ENCODE results near the gene WASL. TPM values are rescaled to one million over a fixed set of nuclear protein-coding genes. Genes with fewer than 3 reads are reported as not detected.
A peak's percentile ranks its signal among the peaks of the same experiment; 100 is the strongest.

The WASL gene
- total RNA-seq, 2 experiments from 2014 or later = 4.4 to 6.3 TPM

DNA sequence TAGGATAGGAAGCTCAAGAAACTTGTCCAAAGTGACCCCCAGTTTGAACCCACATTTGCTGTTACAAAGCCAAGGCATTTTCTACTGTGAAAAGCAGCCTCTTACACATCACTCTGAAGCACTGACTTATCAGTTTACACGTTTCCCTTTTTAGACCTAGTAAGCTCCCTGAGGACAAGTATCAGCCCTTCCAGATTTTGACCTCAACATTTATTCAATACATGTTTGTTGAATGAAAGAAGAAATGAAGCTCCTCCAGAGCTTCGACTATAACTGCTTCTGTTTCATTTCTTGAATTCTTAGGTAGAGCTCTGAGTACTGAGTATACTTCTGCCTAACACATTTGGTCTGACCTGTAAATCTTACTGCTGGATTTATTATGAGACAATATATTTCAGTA lies 2.7 kb downstream of the WASL start:
- Histone ChIP-seq H3K4me2 (ENCODE audit: low read length) (peak overlapping the region; percentile 92), H3K36me3 (ENCODE audit: insufficient read depth, low read length) (peaks cover 9% of the 10 kb centered on the region; the same call in 1 of the 2 replicates), H3K9me2 (ENCODE audit: insufficient read depth, low read length) (no peaks in the 10 kb centered on the region), H3K79me2 (ENCODE audit: insufficient read depth, low read depth, low read length) (peaks cover 93% of the 10 kb centered on the region), H3K4me3 (ENCODE audit: low read depth, low read length, poor library complexity, severe bottlenecking) (peak overlapping the region; percentile 98), H4K20me1 (ENCODE audit: insufficient read depth, low read length) (peaks cover 55% of the 10 kb centered on the region), H3K4me1 (ENCODE audit: insufficient read depth, low read length, poor library complexity, severe bottlenecking) (peaks cover 32% of the 10 kb centered on the region), H3K27ac (ENCODE audit: low read depth, low read length, poor library complexity, severe bottlenecking) (no peak overlapping the region), H3K9me3 (ENCODE audit: low read length) (no peaks in the 10 kb centered on the region), H2AFZ (ENCODE audit: low read length) (no peak overlapping the region)
- CTCF ChIA-PET (ENCODE audit: unreplicated experiment) = no interaction called here
- POLR2A ChIA-PET = interaction anchor here (0.7 to 1.9 kb wide), 11 partner anchors 9 to 40 kb away, joined by 3 to 13 read pairs (median 4); no protein-coding TSS in a partner anchor
- intact Hi-C loops (cut with micrococcal nuclease; ENCODE audit: unreplicated experiment) = loop anchor here (5.0 to 10.0 kb wide), 2 partner anchors 189 to 1179 kb away; partner anchors contain the start of genes NDUFA5 and POT1
- TF ChIP-seq EZH2phosphoT487 (IDR thresholded peaks at IDR 0.05; ENCODE audit: borderline replicate concordance, low read depth, low read length) (no peak), CTCF (conservative IDR thresholded peaks at IDR 0.05; ENCODE audit: low read length) (no peak)
- DNase-seq (ENCODE audit: low spot score) = no peak
- BruUV-seq (replicated peaks) = no TSS peak

GRCh38 chr7:123745437-123745836 lies 3.4 kb downstream of the WASL start:
- peaks cover 30% of the 10 kb centered on the region for H3K4me1 ChIP-seq (ENCODE audit: insufficient read depth, low read length, poor library complexity, severe bottlenecking)
- TF ChIP-seq EZH2phosphoT487 (IDR thresholded peaks at IDR 0.05; ENCODE audit: borderline replicate concordance, low read depth, low read length) = no peak
- no peak for TF ChIP-seq CTCF (conservative IDR thresholded peaks at IDR 0.05; ENCODE audit: low read length)
- CTCF ChIA-PET (ENCODE audit: unreplicated experiment) = no interaction called here
- peak overlapping the region; percentile 92 for H3K4me2 ChIP-seq (ENCODE audit: low read length)
- H2AFZ ChIP-seq (ENCODE audit: low read length) = no peak overlapping the region
- H4K20me1 ChIP-seq (ENCODE audit: insufficient read depth, low read length) = peaks cover 55% of the 10 kb centered on the region
- H3K9me2 ChIP-seq (ENCODE audit: insufficient read depth, low read length) = no peaks in the 10 kb centered on the region
- H3K79me2 ChIP-seq (ENCODE audit: insufficient read depth, low read depth, low read length) = peaks cover 93% of the 10 kb centered on the region
- H3K4me3 ChIP-seq (ENCODE audit: low read depth, low read length, poor library complexity, severe bottlenecking) = no peak overlapping the region
- no TSS peak for BruUV-seq (replicated peaks)
- H3K9me3 ChIP-seq (ENCODE audit: low read length) = no peaks in the 10 kb centered on the region
- intact Hi-C loops (cut with micrococcal nuclease; ENCODE audit: unreplicated experiment) = loop anchor here (5.0 to 10.0 kb wide), 2 partner anchors 188 to 1179 kb away; partner anchors contain the start of genes NDUFA5 and POT1
- peaks cover 15% of the 10 kb centered on the region; the same call in 1 of the 2 replicates for H3K36me3 ChIP-seq (ENCODE audit: insufficient read depth, low read length)
- no peak overlapping the region for H3K27ac ChIP-seq (ENCODE audit: low read depth, low read length, poor library complexity, severe bottlenecking)
- POLR2A ChIA-PET = interaction anchor here (0.8 to 1.9 kb wide), 8 partner anchors 9 to 40 kb away, joined by 3 to 13 read pairs (median 4); no protein-coding TSS in a partner anchor
- DNase-seq (ENCODE audit: low spot score) = no peak

GRCh38 chr7:123744416-123744815 lies 4.4 kb downstream of the WASL start:
- no peak overlapping the region for H3K4me3 ChIP-seq (ENCODE audit: low read depth, low read length, poor library complexity, severe bottlenecking)
- POLR2A ChIA-PET = interaction anchor here (0.6 to 0.7 kb wide), 2 partner anchors 19 to 45 kb away, joined by 3 read pairs; no protein-coding TSS in a partner anchor
- no peaks in the 10 kb centered on the region for H3K9me2 ChIP-seq (ENCODE audit: insufficient read depth, low read length)
- H3K79me2 ChIP-seq (ENCODE audit: insufficient read depth, low read depth, low read length) = peaks cover 93% of the 10 kb centered on the region
- intact Hi-C loops (cut with micrococcal nuclease; ENCODE audit: unreplicated experiment) = loop anchor here (10.0 kb wide), 1 partner anchor 1180 kb away; the partner anchor contains the start of gene POT1
- TF ChIP-seq EZH2phosphoT487 (IDR thresholded peaks at IDR 0.05; ENCODE audit: borderline replicate concordance, low read depth, low read length) (no peak), CTCF (conservative IDR thresholded peaks at IDR 0.05; ENCODE audit: low read length) (no peak)
- peaks cover 15% of the 10 kb centered on the region; the same call in 1 of the 2 replicates for H3K36me3 ChIP-seq (ENCODE audit: insufficient read depth, low read length)
- DNase-seq (ENCODE audit: low spot score) = no peak
- CTCF ChIA-PET (ENCODE audit: unreplicated experiment) = no interaction called here
- no peak overlapping the region for H3K27ac ChIP-seq (ENCODE audit: low read depth, low read length, poor library complexity, severe bottlenecking)
- H3K9me3 ChIP-seq (ENCODE audit: low read length) = no peaks in the 10 kb centered on the region
- H3K4me1 ChIP-seq (ENCODE audit: insufficient read depth, low read length, poor library complexity, severe bottlenecking) = peaks cover 30% of the 10 kb centered on the region
- H4K20me1 ChIP-seq (ENCODE audit: insufficient read depth, low read length) = peaks cover 55% of the 10 kb centered on the region
- BruUV-seq (replicated peaks) = no TSS peak
- no peak overlapping the region for H2AFZ ChIP-seq (ENCODE audit: low read length)
- H3K4me2 ChIP-seq (ENCODE audit: low read length) = no peak overlapping the region
